GM18909 (cell line): ENCODE results near the gene CSNK1G3.

ENCODE experiments used
- ATAC-seq: cut with Tn5 transposase; IDR thresholded peaks from one replicate; pipeline ENCODE4 v1.9.1; 2021; ENCODE audit warnings: mild to moderate bottlenecking; ENCODE audit not compliant: unreplicated experiment, poor library complexity

Gene CSNK1G3

GRCh38 chr5:123554601-123555000, 42.6 kb downstream of the CSNK1G3 start:
- no peak for ATAC-seq

GRCh38 chr5:123557907-123558306, 45.9 kb downstream of the CSNK1G3 start:
- no peak for ATAC-seq

- no peak for ATAC-seq
These were observed 46.9 kb downstream of the CSNK1G3 start for GRCh38 chr5:123558762-123559433.

- ATAC-seq, result no peak
These were observed 47.4 kb downstream of the CSNK1G3 start for GRCh38 chr5:123559434-123559775.

- no peak for ATAC-seq
These were observed 49.3 kb downstream of the CSNK1G3 start for GRCh38 chr5:123561230-123561629.

GRCh38 chr5:123571927-123572326, 60.0 kb downstream of the CSNK1G3 start:
- peak; percentile 58 for ATAC-seq

- no peak for ATAC-seq
These were observed 66.4 kb downstream of the CSNK1G3 start for GRCh38 chr5:123578390-123578789.

- ATAC-seq, result no peak
These were observed 67.4 kb downstream of the CSNK1G3 start for GRCh38 chr5:123579410-123579809.

GRCh38 chr5:123582550-123583285, 70.7 kb downstream of the CSNK1G3 start:
- no peak for ATAC-seq

- no peak for ATAC-seq
These were observed 73.9 kb downstream of the CSNK1G3 start for GRCh38 chr5:123585871-123586270.

GRCh38 chr5:123594434-123594833, 82.5 kb downstream of the CSNK1G3 start:
- ATAC-seq, result no peak

- ATAC-seq, result no peak
These were observed 85.0 kb downstream of the CSNK1G3 start for GRCh38 chr5:123597018-123597417.

- peak; percentile 63 for ATAC-seq
These were observed 86.2 kb downstream of the CSNK1G3 start for GRCh38 chr5:123598028-123598689.

GRCh38 chr5:123599171-123599570, 87.2 kb downstream of the CSNK1G3 start:
- ATAC-seq, result no peak

GRCh38 chr5:123601610-123602009, 89.6 kb downstream of the CSNK1G3 start:
- ATAC-seq, result no peak

- ATAC-seq, result peak; percentile 72
These were observed 93.8 kb downstream of the CSNK1G3 start for GRCh38 chr5:123605822-123606221.

- no peak for ATAC-seq
These were observed 98.2 kb downstream of the CSNK1G3 start for GRCh38 chr5:123610209-123610608.

GRCh38 chr5:123610665-123611405, 98.9 kb downstream of the CSNK1G3 start:
- ATAC-seq, result peak; percentile 75

- ATAC-seq, result peak; percentile 32
These were observed 99.4 kb downstream of the CSNK1G3 start for GRCh38 chr5:123611406-123611709.

- ATAC-seq, result no peak
These were observed 105.6 kb downstream of the CSNK1G3 start for GRCh38 chr5:123617561-123617960.

- ATAC-seq, result no peak
These were observed 114.1 kb downstream of the CSNK1G3 start for GRCh38 chr5:123626051-123626450.
